Keratinocyte (primary cell): ENCODE measurements around the gene CGREF1. TPM values are rescaled to one million over a fixed set of nuclear protein-coding genes. Genes with fewer than 3 reads are reported as not detected.

Experiments
- DNase-seq: peaks from one replicate; pipeline ENCODE4 v3.0.0-alpha.2; 2011; ENCODE audit warnings: low read depth, missing footprints, low spot score
- FAIRE-seq: peaks from 2 replicates; lab custom pipeline; 2011; peaks lifted over from hg19 to GRCh38; lab: Jason Lieb, UNC
- H2AFZ ChIP-seq: 2 replicates; pipeline ENCODE4 v1.6.0; 2012; ENCODE audit warnings: low read length, control low read depth, inconsistent platforms; ENCODE audit not compliant: control insufficient read depth
- H3K27ac ChIP-seq: 2 replicates; pipeline ENCODE4 v1.5.1; 2011; ENCODE audit warnings: low read length; ENCODE audit not compliant: control insufficient read depth, insufficient read depth
- H3K27me3 ChIP-seq: 3 replicates; pipeline ENCODE4 v1.6.0; 2011; ENCODE audit warnings: low read length; ENCODE audit not compliant: control insufficient read depth, insufficient read depth; ENCODE audit errors: extremely low read depth
- H3K36me3 ChIP-seq, 2 experiments: 2 replicates in 1 of 2; 3 replicates in 1 of 2; pipeline ENCODE4 v1.5.1; 2011; ENCODE audit warnings: low read length in 2 of 2, mild to moderate bottlenecking in 1 of 2; ENCODE audit not compliant: control insufficient read depth in 2 of 2, insufficient read depth in 2 of 2; ENCODE audit errors: extremely low read depth in 1 of 2
- H3K4me1 ChIP-seq: 3 replicates; pipeline ENCODE4 v1.5.1; 2011; ENCODE audit warnings: low read length; ENCODE audit not compliant: control insufficient read depth, insufficient read depth; ENCODE audit errors: extremely low read depth
- H3K4me2 ChIP-seq: 3 replicates; pipeline ENCODE4 v1.6.0; 2011; ENCODE audit warnings: low read depth, low read length; ENCODE audit not compliant: control insufficient read depth, insufficient read depth; ENCODE audit errors: extremely low read depth
- H3K4me3 ChIP-seq, 3 experiments: fragments of 200-600 bp in 1 of 3; sonication (generic) in 1 of 3; 2 replicates in 2 of 3; 3 replicates in 1 of 3; pipeline ENCODE4 v1.5.1; 2011 to 2016; ENCODE audit warnings: low read length in 3 of 3, mild to moderate bottlenecking in 3 of 3, control low read depth in 2 of 3, inconsistent platforms in 1 of 3, low read depth in 1 of 3, mixed read lengths in 1 of 3, mixed run types in 1 of 3, moderate library complexity in 1 of 3; ENCODE audit not compliant: control insufficient read depth in 2 of 3, insufficient read depth in 2 of 3; ENCODE audit errors: extremely low read depth in 1 of 3
- H3K79me2 ChIP-seq: 2 replicates; pipeline ENCODE4 v1.6.0; 2012; ENCODE audit warnings: low read length; ENCODE audit not compliant: control insufficient read depth, insufficient read depth
- H3K9ac ChIP-seq: 3 replicates; pipeline ENCODE4 v1.6.0; 2011; ENCODE audit warnings: low read length; ENCODE audit not compliant: control insufficient read depth, insufficient read depth; ENCODE audit errors: extremely low read depth
- H3K9me1 ChIP-seq: 3 replicates; pipeline ENCODE4 v1.6.0; 2011; ENCODE audit warnings: low read length; ENCODE audit not compliant: control insufficient read depth, insufficient read depth; ENCODE audit errors: extremely low read depth
- H3K9me3 ChIP-seq: 2 replicates; pipeline ENCODE4 v1.5.1; 2012; ENCODE audit warnings: low read depth, low read length; ENCODE audit not compliant: control insufficient read depth
- H4K20me1 ChIP-seq: 3 replicates; pipeline ENCODE4 v1.6.0; 2011; ENCODE audit warnings: low read length; ENCODE audit not compliant: control insufficient read depth, insufficient read depth; ENCODE audit errors: extremely low read depth
- EZH2 ChIP-seq: IDR thresholded peaks from one replicate; pipeline ENCODE4 v1.6.1; 2012; ENCODE audit warnings: inconsistent platforms, mild to moderate bottlenecking, low read length, moderate library complexity
- dilution Hi-C: fragments of 300-500 bp; cut with MboI; formaldehyde crosslinking; loops from one replicate; pipeline ENCODE4 v1.7.0; 2020; ENCODE audit warnings: low sequenced_read_pairs; ENCODE audit not compliant: extremely low pct_ligation_motif_present
- polyA plus RNA-seq, 5 experiments: library from polyadenylated mRNA; depleted of rRNA in 3 of 5; stranded (reverse) in 3 of 5; stranded (forward) in 1 of 5; unstranded in 1 of 5; fragments of >200 nt; gene quantifications; 1 replicate in 1 of 5; 2 replicates in 3 of 5; 3 replicates in 1 of 5; pipeline versions ENCODE4 v1.2.1 to v1.2.3, GENCODE V29; 2011 to 2012; ENCODE audit warnings: missing spikeins in 2 of 5, low read depth in 1 of 5, low replicate concordance in 1 of 5
- TF ChIP-seq, protein P1 (sequence below), 3 experiments: IDR thresholded peaks in 1 of 3; conservative IDR thresholded peaks in 1 of 3; optimal IDR thresholded peaks in 1 of 3; 2 replicates in 2 of 3; 3 replicates in 1 of 3; pipeline versions ENCODE3 to v1.5.1; 2011; ENCODE audit warnings: low read length in 3 of 3, mild to moderate bottlenecking in 3 of 3, moderate library complexity in 2 of 3, control low read depth in 1 of 3, inconsistent platforms in 1 of 3; ENCODE audit not compliant: insufficient read depth in 2 of 3; ENCODE audit errors: extremely low read depth in 1 of 3

The CGREF1 gene
- polyA plus RNA-seq, 1 donor (not counting 4 experiments of a cell fraction or from before 2014, with no cell fraction given), result 1.3 TPM

GRCh38 chr2:27080140-27080469 is 38.8 kb downstream of the CGREF1 start:
- H3K79me2 ChIP-seq, result no peaks in the 10 kb centered on the region
- no peak overlapping the region for H3K4me2 ChIP-seq
- TF ChIP-seq, protein P1, sequence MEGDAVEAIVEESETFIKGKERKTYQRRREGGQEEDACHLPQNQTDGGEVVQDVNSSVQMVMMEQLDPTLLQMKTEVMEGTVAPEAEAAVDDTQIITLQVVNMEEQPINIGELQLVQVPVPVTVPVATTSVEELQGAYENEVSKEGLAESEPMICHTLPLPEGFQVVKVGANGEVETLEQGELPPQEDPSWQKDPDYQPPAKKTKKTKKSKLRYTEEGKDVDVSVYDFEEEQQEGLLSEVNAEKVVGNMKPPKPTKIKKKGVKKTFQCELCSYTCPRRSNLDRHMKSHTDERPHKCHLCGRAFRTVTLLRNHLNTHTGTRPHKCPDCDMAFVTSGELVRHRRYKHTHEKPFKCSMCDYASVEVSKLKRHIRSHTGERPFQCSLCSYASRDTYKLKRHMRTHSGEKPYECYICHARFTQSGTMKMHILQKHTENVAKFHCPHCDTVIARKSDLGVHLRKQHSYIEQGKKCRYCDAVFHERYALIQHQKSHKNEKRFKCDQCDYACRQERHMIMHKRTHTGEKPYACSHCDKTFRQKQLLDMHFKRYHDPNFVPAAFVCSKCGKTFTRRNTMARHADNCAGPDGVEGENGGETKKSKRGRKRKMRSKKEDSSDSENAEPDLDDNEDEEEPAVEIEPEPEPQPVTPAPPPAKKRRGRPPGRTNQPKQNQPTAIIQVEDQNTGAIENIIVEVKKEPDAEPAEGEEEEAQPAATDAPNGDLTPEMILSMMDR (optimal IDR thresholded peaks at IDR 0.05 in 1 of 3, IDR thresholded peaks at IDR 0.05 in 1 of 3, conservative IDR thresholded peaks at IDR 0.05 in 1 of 3; ENCODE audit: extremely low read depth in 1 of 3, insufficient read depth in 2 of 3, low read length in 3 of 3), result no peak
- no peak for TF ChIP-seq EZH2
- H3K4me3 ChIP-seq, result no peak overlapping the region
- no peak overlapping the region for H2AFZ ChIP-seq
- H3K9me1 ChIP-seq, result no peaks in the 10 kb centered on the region
- no peaks in the 10 kb centered on the region for H3K27me3 ChIP-seq
- no peaks in the 10 kb centered on the region for H3K36me3 ChIP-seq
- peaks cover 14% of the 10 kb centered on the region for H3K4me1 ChIP-seq
- no peak overlapping the region for H3K9ac ChIP-seq
- DNase-seq (no peak), FAIRE-seq (no peak)
- H3K9me3 ChIP-seq, result no peaks in the 10 kb centered on the region
- no peak overlapping the region for H3K27ac ChIP-seq
- dilution Hi-C loops, result no loop called here
- H4K20me1 ChIP-seq, result no peaks in the 10 kb centered on the region

DNA sequence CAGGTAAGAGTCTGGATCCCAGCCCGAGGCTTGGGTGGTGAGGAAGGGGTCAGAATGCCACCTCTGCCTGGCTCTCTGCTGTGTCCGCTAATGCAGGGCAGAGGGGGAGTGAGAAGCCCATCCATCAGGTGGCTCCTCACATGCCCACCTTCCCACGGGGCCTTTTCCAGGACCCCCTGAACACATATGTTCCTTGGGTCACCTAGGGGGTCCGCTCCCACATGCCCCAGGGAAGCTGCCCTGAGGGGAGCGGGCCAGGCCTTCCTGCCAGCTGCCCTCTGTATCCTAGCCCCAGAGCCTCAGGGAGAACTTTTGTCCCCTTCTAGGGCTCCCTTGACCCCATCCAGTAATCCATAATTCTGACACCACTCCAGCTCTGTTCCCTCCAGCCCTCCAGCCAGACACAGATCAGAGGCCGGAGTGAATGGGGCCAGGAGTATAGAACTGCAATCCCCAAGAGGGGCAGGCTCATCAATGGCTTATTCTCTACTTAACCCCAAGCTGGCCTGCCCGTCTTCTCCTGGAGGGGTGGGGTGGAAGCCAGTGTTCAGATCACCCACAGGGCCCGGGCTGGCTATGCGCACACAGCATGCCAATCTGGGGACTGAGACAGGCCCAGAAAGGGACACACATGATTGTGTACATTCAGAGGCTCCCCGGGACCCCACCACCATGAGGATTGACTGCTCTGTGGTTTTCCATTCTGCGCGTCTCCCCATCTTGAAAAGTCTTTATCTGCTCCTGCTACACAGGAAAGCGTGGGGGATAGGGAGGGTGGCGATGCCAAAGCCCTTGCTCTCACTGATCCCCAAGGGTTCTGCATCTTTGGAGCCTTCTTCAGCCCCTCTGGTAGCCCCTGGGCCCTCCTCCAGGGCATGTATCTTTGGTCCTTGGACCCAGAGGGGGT is 39.4 kb downstream of the CGREF1 start:
- H3K4me3 ChIP-seq, result no peak overlapping the region

More for the DNA sequence above, 39.4 kb downstream of the CGREF1 start:
- no peaks in the 10 kb centered on the region for H4K20me1 ChIP-seq
- H3K27me3 ChIP-seq, result no peaks in the 10 kb centered on the region
- TF ChIP-seq EZH2, result no peak
- TF ChIP-seq, protein P1 (optimal IDR thresholded peaks at IDR 0.05 in 1 of 3, IDR thresholded peaks at IDR 0.05 in 1 of 3, conservative IDR thresholded peaks at IDR 0.05 in 1 of 3; ENCODE audit: extremely low read depth in 1 of 3, insufficient read depth in 2 of 3, low read length in 3 of 3), result no peak
- no peaks in the 10 kb centered on the region for H3K36me3 ChIP-seq
- dilution Hi-C loops, result no loop called here
- H3K27ac ChIP-seq, result no peak overlapping the region
- DNase-seq, result no peak
- H3K9me1 ChIP-seq, result no peaks in the 10 kb centered on the region
- H3K9me3 ChIP-seq, result no peaks in the 10 kb centered on the region
- FAIRE-seq, result no peak
- no peaks in the 10 kb centered on the region for H3K79me2 ChIP-seq
- H3K4me1 ChIP-seq, result peaks cover 14% of the 10 kb centered on the region
- H3K9ac ChIP-seq, result no peak overlapping the region
- H2AFZ ChIP-seq, result no peak overlapping the region
- H3K4me2 ChIP-seq, result no peak overlapping the region
